Hippocampal formation (tissue), 2 donors: ENCODE data around the gene MUC20.

ENCODE experiments used
- DNase-seq, 2 donors: peaks; one replicate each; lab custom pipeline; 2025; lab: John Stamatoyannopoulos, UW

Gene MUC20

GRCh38 chr3:195755791-195756676, 35.3 kb downstream of the MUC20 start:
- DNase-seq: no peak

GRCh38 chr3:195757438-195757770, 36.6 kb downstream of the MUC20 start:
- no peak for DNase-seq

DNA sequence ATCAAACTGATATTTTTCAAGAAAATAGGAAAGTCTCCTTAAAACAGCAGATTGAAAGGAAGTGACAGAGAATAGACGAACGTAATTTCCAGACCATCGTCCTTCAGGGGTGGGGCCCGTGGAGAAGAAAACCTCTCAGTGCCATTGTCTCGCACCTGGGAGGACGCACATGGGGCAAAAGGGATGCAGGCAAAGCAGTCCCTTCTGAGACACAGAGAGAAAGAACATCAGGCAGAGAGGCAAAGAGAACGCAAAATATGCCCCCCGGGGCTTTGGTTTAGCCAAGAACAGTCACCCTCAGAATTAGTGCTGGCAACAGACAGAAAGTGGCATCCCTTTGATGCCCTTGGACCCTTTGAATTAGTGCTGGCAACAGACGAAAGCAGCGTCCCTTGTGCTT, 37.0 kb downstream of the MUC20 start:
- no peak for DNase-seq

- DNase-seq: no peak
Measured at GRCh38 chr3:195758721-195759353, 38.1 kb downstream of the MUC20 start.

DNA sequence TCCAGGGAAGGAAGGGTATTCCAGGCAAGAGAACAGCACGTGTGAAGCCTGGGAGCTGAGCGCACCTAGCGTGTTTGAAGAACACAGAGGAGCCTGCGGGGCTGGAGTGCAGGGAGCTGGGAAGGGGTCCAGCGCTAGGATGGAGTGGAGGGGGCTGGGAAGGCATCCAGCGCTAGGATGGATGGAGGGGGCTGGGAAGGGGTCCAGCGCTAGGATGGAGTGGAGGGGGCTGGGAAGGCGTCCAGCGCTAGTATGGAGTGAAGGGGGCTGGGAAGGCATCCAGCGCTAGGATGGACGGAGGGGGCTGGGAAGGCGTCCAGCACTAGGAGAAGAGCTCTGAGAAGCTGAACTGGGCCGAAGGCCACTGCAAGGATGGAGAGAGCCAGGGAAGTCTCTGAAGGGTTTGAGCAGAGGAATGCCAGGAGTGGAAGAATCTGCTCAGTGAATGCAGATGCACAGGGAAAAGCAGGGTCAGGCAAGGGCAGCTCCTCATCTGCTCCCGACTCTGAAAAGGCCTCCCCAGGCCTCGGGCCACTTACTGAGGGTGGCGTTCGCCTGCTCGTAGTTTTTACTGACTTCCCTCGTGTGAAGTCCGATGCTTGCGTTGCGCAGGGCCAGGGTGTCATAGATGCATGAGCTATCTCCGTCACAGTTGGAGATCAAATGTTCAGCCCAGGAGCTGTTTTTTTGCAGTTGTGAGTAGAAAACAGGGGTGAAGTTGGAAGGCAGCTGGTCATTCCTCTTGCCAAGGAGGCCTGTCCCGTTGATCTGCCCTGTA, 39.8 kb downstream of the MUC20 start:
- no peak for DNase-seq

DNA sequence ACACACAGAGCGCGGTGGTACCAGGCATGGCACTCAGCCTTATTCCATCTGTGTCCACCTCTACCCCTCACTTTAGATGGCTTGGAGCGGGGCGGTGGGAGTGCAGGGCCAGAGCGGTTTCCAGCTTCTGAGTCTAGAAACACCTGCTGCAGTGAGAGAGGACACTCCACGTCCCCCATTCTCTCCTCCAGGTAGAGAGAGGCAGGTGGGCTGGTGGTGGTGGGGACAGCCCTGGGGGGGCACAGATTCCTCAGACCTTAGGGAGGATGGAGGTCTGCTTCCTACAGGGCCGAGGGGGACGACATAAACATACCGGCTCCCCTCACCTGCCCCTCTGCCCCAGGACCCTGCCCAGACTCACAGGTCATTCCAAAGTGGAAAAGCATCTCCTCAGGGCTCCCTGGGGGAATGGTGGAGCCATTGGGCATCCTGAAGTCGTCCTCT, 40.4 kb downstream of the MUC20 start:
- DNase-seq: no peak

- no peak for DNase-seq
Measured at GRCh38 chr3:195761567-195762248, 40.9 kb downstream of the MUC20 start.

GRCh38 chr3:195762249-195762585, 41.4 kb downstream of the MUC20 start:
- no peak for DNase-seq

- no peak for DNase-seq
Measured at GRCh38 chr3:195762611-195763010, 41.8 kb downstream of the MUC20 start.

- DNase-seq: no peak
Measured at GRCh38 chr3:195763076-195763830, 42.5 kb downstream of the MUC20 start.

DNA sequence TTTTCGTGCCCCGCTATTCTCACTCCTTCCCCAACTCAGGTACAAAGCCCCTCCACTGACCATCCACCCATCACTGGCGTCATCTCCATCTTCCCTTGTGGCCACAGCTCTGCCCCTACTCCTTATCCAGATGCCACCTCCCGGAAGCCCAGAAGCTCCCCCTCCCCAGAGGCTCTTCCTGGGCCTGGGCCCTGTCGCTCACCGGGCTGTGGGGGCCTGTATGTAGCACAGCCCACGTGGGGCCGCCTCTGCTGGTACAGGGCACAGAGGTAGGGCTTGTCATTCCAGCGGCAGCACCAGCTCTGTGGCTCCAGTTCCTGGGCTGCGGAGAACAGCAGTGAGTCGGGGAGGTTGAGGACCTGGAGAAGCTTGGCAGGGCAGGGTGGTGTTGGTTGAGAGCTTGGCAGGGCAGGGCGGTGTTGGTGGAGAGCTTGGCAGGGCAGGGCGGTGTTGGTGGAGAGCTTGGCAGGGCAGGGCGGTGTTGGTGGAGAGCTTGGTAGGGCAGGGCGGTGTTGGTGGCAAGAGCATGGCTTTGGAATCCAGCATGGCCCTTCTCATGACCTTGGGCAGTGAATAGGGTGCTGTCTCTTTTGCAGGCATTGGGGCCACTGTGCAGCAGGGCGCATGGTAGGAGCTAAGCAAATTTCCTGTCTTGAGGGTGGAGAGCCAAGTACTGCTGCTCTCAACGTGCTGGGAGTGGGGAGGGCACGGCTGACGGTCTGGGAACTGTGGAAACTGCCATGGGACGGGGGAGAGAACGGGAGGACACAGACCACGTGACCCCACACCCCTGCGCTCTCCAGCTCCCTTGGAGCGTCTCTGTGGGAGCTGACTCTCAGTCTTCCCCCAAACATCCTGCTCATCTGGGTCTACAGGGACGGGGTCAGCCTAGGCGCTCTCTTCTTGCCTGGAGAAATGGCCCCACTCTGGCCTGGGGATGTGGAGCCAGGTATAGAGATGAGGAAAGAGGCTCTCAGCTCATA, 43.4 kb downstream of the MUC20 start:
- DNase-seq: no peak

DNA sequence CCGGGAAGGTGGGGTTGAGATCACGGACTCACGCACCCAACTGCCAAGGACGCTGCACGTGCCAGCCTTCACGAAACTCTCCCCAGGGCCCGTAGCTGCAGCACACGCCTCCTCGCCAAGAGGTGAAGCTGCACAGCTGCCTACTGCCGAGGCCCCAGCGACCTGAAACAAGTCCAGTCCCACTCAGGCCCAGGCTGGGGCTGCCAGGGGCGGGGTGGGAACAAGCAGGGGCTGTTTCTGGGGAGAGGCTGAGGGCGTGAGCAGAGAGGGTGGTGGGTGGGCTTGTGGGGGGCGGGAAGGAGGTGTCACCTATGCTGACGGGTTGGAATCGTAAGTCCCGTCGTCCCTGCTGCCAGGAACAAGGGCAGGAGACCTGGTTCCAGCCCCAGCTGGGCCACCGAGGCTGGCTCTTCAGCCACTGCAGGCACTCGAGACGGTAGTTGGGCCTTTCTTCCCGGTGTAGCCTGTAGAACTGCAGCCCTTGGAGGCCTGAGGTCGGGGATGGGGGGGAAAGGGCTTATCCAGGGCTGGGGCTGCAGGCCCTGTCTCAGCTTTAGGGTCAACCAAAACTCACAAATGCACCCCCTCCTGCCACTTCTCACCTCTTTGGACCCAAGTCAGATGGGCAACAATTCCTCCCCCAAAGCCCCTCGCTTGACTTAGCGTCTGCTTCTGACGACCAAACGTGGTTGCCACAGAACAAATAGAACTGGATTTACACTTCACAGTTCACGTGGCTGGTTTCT, 44.4 kb downstream of the MUC20 start:
- no peak for DNase-seq

GRCh38 chr3:195766671-195767070, 45.9 kb downstream of the MUC20 start:
- no peak for DNase-seq

GRCh38 chr3:195767792-195768191, 47.0 kb downstream of the MUC20 start:
- no peak for DNase-seq

GRCh38 chr3:195768414-195768813, 47.6 kb downstream of the MUC20 start:
- no peak for DNase-seq

DNA sequence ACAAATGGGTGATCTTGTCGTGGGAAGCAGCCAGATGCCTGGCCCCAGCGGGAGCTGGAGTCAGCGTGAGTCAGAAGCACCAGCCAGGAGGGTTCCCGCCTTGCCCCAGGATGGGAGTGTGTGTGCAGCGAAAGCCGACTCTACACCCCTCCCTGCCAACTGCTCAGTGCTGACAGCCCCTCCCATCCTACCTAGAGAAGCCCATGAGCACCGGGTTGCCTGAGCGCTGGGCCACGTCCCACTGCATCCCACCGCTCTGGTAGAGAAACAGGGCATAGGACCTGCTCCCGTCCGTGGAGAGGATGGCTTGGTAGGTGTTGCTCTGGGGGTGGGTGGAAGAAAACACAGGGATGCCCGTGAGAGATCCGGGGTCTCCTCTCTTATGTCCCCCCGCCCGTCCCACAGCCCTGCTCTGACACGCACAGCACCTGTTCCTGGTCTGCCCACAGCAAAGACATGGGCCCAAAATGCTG, 48.1 kb downstream of the MUC20 start:
- no peak for DNase-seq

DNA sequence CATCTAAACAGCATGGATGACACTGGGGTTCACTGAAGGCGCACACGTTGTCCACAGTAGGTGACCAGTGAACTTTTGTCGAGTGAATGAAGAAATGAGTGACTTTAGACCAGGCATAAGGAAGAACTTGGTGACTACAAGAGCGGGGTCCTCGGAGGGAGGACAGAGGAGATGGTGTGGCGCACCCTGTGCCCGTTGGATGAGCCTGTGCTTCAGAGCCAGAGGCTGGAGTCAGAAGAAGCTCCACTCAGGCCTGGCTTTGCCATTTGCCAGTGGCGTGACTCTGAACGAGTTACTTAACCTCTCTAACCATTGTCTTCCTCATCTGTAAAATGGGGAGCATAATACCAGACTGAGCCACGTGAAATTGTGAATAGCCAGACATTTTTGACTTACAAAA, 48.8 kb downstream of the MUC20 start:
- no peak for DNase-seq

DNA sequence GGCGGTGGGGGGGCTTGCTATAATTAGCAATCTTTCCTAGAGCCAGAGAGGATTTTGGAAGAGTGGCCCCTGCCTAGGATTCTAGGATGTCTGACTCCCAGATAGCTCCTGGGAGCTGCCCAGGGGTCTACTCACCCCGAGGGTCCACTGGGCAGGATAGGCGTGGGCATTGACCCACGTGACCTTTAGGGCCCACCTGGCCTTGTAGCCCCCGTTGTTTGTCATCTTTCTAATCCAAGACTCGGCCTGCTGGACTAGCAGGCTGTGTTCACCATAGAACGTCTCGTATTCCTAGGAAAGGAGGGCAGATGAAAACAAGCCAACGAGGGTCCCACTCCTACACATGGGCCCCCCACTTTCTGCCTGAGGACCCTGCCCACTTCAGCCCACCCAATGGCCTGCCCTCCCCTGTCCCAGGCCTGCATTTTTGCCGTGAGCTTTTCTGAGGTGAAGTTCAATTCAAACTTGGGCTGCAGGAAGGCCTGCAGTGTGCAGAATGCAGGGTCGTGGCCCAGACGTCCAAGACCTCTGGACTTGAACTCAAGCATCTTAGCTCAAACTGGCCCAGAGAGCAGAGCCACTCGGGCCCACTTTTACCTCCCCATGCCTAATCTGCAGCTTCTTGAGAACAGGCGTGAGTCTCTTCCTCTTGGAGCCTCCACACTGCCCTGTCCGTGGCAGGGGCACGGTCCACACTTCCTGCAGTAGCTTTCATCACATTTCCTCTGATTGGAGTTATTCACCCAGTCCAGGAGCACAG, 49.5 kb downstream of the MUC20 start:
- no peak for DNase-seq
